GM19239 (cell line): Measurements from ENCODE around the gene ZNF277.

Experiments used
- DNase-seq: peaks from one replicate; pipeline ENCODE4 v3.0.0; 2011; ENCODE audit warnings: low spot score; ENCODE audit not compliant: insufficient read length
- FAIRE-seq: peaks from 2 replicates; lab custom pipeline; 2011; peaks lifted over from hg19 to GRCh38; lab: Jason Lieb, UNC

The ZNF277 gene

GRCh38 chr7:112336936-112337576 is 130.6 kb downstream of the ZNF277 start:
- no peak for DNase-seq
- FAIRE-seq, result no peak

- no peak for DNase-seq
These were observed 131.4 kb downstream of the ZNF277 start for GRCh38 chr7:112337892-112338291.

GRCh38 chr7:112338786-112339185 is 132.3 kb downstream of the ZNF277 start:
- DNase-seq, result no peak
- no peak for FAIRE-seq

More at GRCh38 chr7:112337892-112338291, 131.4 kb downstream of the ZNF277 start:
- no peak for FAIRE-seq

DNA sequence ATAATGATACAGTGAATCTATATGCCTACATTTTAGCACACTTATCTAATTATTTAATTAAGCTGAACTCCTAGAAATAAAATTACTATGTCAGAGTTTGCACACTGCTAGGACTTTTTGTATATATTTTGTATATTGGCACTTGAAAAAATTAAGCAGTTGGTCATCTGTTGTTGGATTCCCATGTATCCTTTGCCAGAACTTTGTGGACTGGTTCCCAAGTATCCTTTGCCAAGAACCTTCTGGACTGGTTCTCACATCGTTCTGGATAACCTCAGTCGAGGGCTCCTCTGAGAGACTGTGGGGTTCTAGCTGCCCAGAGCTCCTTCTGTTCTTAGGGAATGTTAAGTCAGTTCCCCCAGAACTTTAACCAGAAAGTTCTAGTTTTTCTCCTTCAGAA is 135.0 kb downstream of the ZNF277 start:
- DNase-seq (no peak), FAIRE-seq (no peak)

GRCh38 chr7:112346381-112347060 is 140.0 kb downstream of the ZNF277 start:
- DNase-seq (no peak), FAIRE-seq (no peak)

DNA sequence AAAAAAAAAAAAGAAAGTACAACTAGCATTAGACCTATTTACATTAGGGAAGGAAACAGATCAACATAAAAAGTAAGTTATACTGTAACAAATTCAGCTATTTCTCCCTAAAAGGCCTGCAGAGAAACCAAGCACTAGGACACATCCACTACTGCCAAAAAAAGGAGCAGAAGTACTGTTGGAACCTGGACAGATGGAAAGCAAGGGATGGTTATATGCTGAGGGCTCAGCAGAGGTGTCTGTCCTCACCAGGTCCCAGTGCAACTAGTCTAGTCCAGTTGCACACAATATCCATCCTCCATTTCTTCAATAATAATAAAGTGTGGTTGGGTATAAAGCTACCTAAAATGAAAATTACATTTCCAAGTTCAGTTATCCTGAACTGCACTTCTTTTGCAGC is 140.6 kb downstream of the ZNF277 start:
- no peak for DNase-seq
- FAIRE-seq, result no peak

DNA sequence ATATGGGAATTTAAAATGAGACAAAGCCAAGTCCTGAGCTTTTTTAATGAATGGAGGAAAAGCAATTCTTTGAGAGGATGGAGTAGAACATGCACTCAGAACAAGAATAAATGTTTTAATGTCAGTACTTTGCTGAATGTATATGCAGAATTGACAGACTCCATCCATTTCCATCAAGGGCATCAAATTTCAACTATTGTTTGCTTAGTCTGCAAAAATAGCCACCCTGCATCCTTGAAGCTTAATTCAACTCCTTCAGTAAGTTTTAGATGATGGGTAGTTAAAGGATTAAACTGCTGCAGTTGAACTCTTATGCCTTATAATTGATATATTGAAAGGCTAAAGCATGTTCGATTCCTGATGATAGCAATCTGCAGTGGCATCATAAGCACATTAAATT is 144.1 kb downstream of the ZNF277 start:
- FAIRE-seq, result no peak
- no peak for DNase-seq

- no peak for FAIRE-seq
- DNase-seq, result no peak
These were observed 150.1 kb downstream of the ZNF277 start for GRCh38 chr7:112356596-112356995.

DNA sequence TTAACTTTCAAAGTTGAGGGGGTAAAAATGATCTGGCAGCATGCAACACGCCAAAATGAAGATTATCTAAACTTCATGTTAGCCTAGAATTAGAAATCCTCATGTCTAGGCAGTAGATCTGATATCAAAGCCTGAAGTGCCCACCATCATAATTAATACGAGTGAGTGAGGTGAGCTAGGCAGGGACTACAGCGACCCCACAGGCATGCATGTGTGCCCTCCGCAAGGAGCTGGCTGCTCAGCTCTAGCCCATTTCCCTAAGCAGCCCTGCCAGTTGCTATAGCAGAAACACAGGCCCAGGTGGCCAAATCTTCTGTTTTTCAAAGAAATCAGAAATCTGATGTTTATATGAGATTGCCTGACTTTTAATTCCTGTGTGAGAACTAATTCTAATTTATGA is 150.6 kb downstream of the ZNF277 start:
- FAIRE-seq (no peak), DNase-seq (no peak)

DNA sequence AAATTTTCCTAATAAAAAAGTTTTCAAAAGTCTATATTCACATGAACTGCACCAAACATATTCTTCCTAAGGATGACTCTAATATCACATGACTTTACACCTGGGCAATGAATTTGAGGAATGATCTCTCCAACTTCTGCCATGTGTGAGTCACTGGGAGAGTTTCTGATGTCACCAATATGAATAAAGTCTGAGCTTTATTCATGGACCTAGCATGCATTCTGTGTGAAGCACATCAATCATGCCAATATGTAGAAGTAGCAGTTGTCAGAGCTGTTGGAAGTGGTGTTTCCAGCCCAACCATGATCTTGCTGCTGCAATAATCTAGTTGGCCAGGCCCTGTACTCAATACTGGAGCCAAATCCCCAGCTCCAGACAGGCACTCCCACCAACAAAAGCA is 152.0 kb downstream of the ZNF277 start:
- FAIRE-seq (no peak), DNase-seq (no peak)

DNA sequence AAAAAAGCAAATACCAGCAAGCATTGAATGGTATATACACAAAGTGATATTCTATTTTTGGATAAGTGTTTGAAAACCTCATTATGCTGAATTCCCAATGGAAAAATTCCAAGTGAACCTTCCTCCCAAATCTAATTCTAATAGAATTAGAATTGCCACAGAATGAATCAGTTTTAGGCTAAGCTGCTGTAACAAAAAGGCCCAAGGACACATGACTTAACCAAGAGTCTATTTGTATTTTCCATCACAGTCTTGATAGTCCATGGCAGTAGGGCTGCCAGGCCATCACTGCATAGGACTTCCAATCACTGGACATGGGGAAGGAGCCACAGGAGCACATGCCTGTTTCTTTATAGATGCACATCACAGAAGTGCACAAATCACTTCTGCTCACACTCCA is 152.6 kb downstream of the ZNF277 start:
- DNase-seq (no peak), FAIRE-seq (no peak)

DNA sequence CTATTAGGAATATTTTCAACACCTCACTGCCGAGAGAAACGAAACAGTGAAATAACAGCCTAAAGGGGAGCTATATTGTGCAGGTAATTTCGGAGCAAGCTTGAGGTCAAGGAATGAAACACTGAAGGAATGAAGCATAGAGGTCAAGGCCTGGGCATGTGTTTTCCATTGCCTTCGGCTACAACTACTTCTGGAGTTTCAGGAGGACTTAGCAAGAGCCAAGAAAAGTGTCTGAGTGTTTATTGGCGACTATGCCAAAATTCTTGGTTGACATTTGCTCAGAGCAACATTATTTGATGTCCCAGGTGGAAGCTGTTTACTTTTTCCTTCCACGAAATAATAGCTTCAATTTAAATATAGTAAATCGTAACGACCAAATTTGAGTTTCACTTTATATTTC is 154.2 kb downstream of the ZNF277 start:
- DNase-seq (no peak), FAIRE-seq (no peak)

DNA sequence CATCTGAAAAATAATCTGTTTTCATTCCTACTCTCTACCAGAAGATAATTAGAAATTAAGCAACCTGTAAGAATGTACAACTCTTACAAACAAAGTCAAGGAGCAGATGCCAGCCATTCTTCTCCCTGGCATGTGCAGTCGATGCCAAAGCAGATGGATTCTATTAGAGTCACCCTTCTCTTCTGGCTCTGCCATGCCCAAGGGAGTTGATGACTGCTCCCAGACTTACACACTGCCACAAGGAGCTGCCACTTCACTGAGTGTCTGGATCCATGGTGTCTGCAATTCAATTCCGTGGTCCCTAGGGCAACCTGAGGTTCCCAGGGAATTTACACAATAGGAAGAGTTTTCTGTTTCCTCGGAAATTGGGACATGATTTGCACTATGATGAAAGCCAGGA is 154.7 kb downstream of the ZNF277 start:
- FAIRE-seq (no peak), DNase-seq (no peak)

- no peak for DNase-seq
- FAIRE-seq, result no peak
These were observed 155.7 kb downstream of the ZNF277 start for GRCh38 chr7:112362053-112362650.

DNA sequence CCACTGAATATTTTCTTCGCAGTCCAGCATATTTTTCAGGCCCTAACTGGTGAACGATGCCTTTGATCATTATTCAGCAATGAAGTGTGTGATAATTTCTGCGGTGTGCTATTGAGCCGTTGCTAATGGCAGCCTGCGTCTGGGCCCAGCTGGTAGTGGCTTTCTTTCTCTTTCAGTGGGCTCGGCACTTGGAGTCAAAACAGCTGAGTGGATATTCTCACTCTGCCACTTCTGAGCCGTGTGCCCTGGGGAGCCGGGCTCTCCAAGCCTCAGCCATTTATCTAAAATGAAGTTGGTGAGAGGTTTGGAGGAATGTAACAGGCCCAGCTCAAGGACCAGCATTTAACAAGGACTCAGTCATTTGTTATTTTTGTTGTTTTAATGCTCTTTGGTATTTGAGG is 156.2 kb downstream of the ZNF277 start:
- FAIRE-seq (no peak), DNase-seq (no peak)

DNA sequence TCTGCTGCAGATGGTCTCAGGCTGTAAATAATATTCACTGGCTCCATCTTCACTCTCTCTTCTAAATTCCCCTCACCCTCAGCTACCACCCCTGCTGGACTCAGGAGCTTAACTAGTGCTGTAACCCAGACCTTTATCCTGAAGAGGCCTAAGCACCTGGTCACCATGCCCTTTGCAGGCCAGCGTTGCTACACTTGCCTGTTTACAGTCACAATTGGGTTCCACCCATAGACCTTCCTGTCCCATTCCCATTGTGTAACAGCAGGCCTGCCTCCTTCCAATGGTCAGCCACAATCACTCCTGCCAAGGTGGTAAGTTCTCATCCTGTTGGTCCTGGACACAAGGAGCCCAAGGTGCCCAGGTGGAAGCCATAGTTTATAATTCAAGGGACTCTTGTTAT is 157.9 kb downstream of the ZNF277 start:
- FAIRE-seq (no peak), DNase-seq (no peak)

DNA sequence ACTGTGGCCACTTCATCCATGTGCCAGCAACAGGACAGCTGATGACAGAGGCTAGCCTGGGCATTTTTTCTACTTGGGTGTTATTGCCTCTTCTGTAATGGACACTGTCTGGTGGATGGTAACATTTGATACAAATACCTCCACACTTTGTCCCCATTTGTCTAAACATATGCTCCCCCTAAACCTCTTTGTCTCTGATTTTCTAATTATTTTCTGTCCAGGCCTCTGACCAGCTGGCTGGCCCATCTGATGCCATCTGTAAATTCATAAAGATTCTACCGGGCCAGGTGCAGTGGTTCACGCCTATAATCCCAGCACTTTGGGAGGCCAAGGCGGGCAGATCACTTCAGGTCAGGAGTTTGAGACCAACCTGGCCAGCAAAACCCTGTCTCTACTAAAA is 159.1 kb downstream of the ZNF277 start:
- no peak for DNase-seq

GRCh38 chr7:112366886-112367285 is 160.4 kb downstream of the ZNF277 start:
- FAIRE-seq (no peak), DNase-seq (no peak)

More for the DNA sequence above, 159.1 kb downstream of the ZNF277 start:
- no peak for FAIRE-seq

DNA sequence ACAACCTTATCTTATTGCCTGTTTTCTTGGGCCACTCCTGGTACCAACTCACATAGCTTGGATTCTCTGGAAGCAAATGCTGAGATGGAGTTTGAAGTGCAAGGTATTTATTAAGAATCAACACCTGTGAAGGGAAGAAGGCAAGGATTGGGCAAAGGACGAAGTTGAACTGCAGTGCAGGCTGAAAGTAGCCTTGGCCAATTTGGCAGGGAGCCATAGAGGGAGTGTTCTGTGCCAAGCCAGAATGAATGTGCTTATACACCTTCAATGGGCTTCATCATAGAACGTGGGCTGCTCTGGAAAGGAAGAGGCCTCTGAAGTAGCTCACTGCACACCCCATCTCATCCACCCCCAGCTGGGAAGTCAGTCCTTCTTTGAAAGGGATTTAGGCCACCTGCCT is 163.9 kb downstream of the ZNF277 start:
- DNase-seq, result no peak
- no peak for FAIRE-seq

- FAIRE-seq (no peak), DNase-seq (no peak)
These were observed 165.2 kb downstream of the ZNF277 start for GRCh38 chr7:112371701-112372100.

DNA sequence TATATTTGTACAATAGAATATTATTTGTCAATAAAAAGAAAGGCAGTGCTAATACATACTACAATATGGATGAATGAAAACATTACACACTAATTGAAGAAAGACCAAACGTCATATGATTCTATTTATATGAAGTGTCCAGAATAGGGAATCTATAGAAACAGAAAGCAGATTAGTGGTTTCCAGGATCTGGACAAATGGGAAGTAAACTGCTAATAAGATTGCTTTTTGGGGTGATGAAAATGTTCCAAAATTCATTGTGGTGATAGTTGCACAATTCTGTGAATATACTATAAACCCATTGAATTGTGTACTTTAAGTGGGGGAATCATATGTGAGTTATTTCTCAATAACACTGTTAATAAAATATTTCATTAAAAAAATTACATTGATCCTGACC is 165.6 kb downstream of the ZNF277 start:
- FAIRE-seq (no peak), DNase-seq (no peak)

DNA sequence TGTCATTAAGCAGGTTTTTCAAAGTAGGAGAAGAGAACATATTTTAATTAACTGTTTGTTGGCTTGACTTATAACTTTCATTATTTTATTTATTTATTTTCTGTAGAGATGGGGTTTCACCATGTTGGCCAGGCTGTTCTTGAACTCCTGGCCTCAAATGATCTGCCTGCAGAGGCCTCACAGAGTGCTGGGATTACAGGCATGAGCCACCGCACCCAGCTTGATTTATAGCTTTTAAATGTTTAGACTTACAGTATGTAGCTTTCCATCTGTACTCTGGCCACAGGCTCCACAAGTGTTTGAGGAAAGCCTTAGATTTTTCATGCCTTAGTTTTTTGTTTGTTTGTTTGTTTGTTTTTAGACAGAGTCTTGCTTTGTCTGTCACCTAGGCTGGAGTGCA is 171.1 kb downstream of the ZNF277 start:
- DNase-seq, result no peak
- FAIRE-seq, result no peak
